ENCODE measurements around the gene CD96. TPM values are rescaled to one million over a fixed set of nuclear protein-coding genes. Genes with fewer than 3 reads are reported as not detected.
A peak's percentile ranks its signal among the peaks of the same experiment; 100 is the strongest.

The CD96 gene
- total and polyA plus RNA-seq, 2 experiments from 2014 or later, result 0.60 to 2.0 TPM

DNA sequence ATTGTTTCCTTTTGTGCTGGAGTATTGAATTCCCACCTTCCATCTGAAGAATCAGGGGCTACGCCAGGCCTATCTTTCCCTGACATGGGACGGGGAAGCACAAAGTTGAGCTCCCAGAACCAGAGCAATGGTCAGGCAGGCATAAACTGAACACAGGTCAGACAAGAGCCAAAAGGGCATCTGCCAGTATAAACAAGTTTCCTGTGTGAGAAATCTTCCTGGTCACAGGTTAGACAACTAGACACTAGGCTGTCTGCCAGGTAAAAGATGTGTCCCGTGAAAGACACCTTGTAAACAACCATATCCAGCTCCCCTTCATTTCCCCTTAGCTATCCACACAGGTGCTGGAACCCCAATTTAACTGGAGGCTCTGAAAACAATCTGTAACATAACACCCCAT, 44.0 kb upstream of the CD96 start:
- H3K79me2 ChIP-seq, result no peaks in the 10 kb centered on the region

GRCh38 chr3:111506435-111506834, 35.6 kb upstream of the CD96 start:
- Histone ChIP-seq H3K9me2 (replicated peaks; ENCODE audit: insufficient read depth) (no peaks in the 10 kb centered on the region), H3K27me3 (no peaks in the 10 kb centered on the region), H3K36me3 (replicated peaks; ENCODE audit: insufficient read depth, low read depth) (no peaks in the 10 kb centered on the region), H4K20me1 (ENCODE audit: insufficient read depth, poor library complexity, severe bottlenecking) (no peaks in the 10 kb centered on the region), H3K27ac (no peak overlapping the region), H3K9me3 (ENCODE audit: low read depth) (no peaks in the 10 kb centered on the region), H3K4me1 (ENCODE audit: insufficient read depth) (no peaks in the 10 kb centered on the region), H3K4me2 (no peak overlapping the region), H3K4me3 (no peak overlapping the region), H2AFZ (no peak overlapping the region), H3K79me2 (no peaks in the 10 kb centered on the region)
- WGBS (ENCODE audit: low lambda C conversion rate, missing lambda C conversion rate), result 94% methylated on average over 1 of the region's 1 CpG
- TF ChIP-seq EZH2 (IDR thresholded peaks at IDR 0.05; ENCODE audit: borderline replicate concordance) (no peak), EZH2phosphoT487 (IDR thresholded peaks at IDR 0.05; ENCODE audit: low read depth, severe bottlenecking, unreplicated experiment) (no peak)
- TF ChIP-seq, protein P1, sequence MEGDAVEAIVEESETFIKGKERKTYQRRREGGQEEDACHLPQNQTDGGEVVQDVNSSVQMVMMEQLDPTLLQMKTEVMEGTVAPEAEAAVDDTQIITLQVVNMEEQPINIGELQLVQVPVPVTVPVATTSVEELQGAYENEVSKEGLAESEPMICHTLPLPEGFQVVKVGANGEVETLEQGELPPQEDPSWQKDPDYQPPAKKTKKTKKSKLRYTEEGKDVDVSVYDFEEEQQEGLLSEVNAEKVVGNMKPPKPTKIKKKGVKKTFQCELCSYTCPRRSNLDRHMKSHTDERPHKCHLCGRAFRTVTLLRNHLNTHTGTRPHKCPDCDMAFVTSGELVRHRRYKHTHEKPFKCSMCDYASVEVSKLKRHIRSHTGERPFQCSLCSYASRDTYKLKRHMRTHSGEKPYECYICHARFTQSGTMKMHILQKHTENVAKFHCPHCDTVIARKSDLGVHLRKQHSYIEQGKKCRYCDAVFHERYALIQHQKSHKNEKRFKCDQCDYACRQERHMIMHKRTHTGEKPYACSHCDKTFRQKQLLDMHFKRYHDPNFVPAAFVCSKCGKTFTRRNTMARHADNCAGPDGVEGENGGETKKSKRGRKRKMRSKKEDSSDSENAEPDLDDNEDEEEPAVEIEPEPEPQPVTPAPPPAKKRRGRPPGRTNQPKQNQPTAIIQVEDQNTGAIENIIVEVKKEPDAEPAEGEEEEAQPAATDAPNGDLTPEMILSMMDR (IDR thresholded peaks at IDR 0.05; ENCODE audit: poor library complexity), result no peak
- DNase-seq (ENCODE audit: low spot score), result no peak

More for the DNA sequence above, 44.0 kb upstream of the CD96 start:
- no peaks in the 10 kb centered on the region for H3K27me3 ChIP-seq
- no peak overlapping the region for H3K4me3 ChIP-seq
- H3K4me2 ChIP-seq, result no peak overlapping the region
- TF ChIP-seq, protein P1 (IDR thresholded peaks at IDR 0.05; ENCODE audit: poor library complexity), result no peak
- TF ChIP-seq EZH2 (IDR thresholded peaks at IDR 0.05; ENCODE audit: borderline replicate concordance) (no peak), EZH2phosphoT487 (IDR thresholded peaks at IDR 0.05; ENCODE audit: low read depth, severe bottlenecking, unreplicated experiment) (no peak)
- H3K36me3 ChIP-seq (replicated peaks; ENCODE audit: insufficient read depth, low read depth), result no peaks in the 10 kb centered on the region
- no peak for DNase-seq (ENCODE audit: low spot score)
- WGBS (ENCODE audit: low lambda C conversion rate, missing lambda C conversion rate), result 84% methylated on average over 3 of the region's 3 CpGs
- no peaks in the 10 kb centered on the region for H4K20me1 ChIP-seq (ENCODE audit: insufficient read depth, poor library complexity, severe bottlenecking)
- no peaks in the 10 kb centered on the region for H3K9me2 ChIP-seq (replicated peaks; ENCODE audit: insufficient read depth)
- H3K4me1 ChIP-seq (ENCODE audit: insufficient read depth), result no peaks in the 10 kb centered on the region
- H3K9me3 ChIP-seq (ENCODE audit: low read depth), result no peaks in the 10 kb centered on the region
- no peak overlapping the region for H3K27ac ChIP-seq
- no peak overlapping the region for H2AFZ ChIP-seq

DNA sequence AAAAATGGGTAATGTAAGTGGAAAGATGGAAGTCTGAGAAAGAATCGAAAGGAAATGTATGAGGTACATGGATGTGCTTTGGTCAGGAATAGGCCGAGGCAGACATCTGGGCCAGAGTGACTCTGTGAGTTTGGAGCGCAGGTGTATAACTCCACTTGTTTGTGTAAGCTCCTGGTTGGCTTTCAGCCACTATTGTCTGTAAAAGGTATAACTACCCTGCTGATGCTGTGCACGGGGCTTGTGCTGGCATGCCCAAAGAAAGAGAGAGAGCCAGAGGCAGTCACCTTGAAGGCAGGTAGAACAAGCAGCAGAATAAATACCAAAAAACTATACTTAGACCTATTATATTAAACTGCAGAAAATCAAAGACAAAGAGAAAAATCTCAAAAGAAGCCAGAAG, 32.7 kb upstream of the CD96 start:
- Histone ChIP-seq H3K4me3 (no peak overlapping the region), H3K9me3 (ENCODE audit: low read depth) (no peaks in the 10 kb centered on the region), H3K27ac (no peak overlapping the region), H3K79me2 (no peaks in the 10 kb centered on the region), H2AFZ (no peak overlapping the region), H3K4me2 (no peak overlapping the region), H3K9me2 (replicated peaks; ENCODE audit: insufficient read depth) (no peaks in the 10 kb centered on the region), H4K20me1 (ENCODE audit: insufficient read depth, poor library complexity, severe bottlenecking) (no peaks in the 10 kb centered on the region), H3K4me1 (ENCODE audit: insufficient read depth) (no peaks in the 10 kb centered on the region), H3K27me3 (no peaks in the 10 kb centered on the region), H3K36me3 (replicated peaks; ENCODE audit: insufficient read depth, low read depth) (no peaks in the 10 kb centered on the region)
- TF ChIP-seq EZH2phosphoT487 (IDR thresholded peaks at IDR 0.05; ENCODE audit: low read depth, severe bottlenecking, unreplicated experiment) (no peak), EZH2 (IDR thresholded peaks at IDR 0.05; ENCODE audit: borderline replicate concordance) (no peak)
- TF ChIP-seq, protein P1 (IDR thresholded peaks at IDR 0.05; ENCODE audit: poor library complexity), result no peak
- DNase-seq (ENCODE audit: low spot score), result no peak
- WGBS (ENCODE audit: low lambda C conversion rate, missing lambda C conversion rate), result 91% methylated on average over 4 of the region's 4 CpGs

DNA sequence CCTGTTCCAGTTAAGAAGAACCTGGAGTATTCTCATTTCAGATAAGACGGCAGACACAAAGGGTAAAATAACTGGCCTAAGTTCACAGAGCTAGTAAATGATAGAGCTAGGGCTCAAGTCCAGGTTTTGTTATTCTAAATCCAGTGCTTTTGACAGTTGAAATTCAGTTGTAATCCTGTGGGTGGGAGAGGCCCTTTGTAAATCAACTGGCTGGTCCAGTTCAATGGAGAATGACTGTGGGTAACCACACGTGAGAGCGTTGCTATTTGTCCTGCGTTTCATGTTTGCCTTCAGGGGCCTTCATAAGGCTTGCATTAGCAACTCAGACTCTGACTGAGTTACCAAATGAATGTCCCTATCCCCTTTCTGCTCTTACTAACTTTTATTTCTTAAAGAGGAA, 24.2 kb upstream of the CD96 start:
- no peak overlapping the region for H2AFZ ChIP-seq
- H4K20me1 ChIP-seq (ENCODE audit: insufficient read depth, poor library complexity, severe bottlenecking), result no peaks in the 10 kb centered on the region
- no peaks in the 10 kb centered on the region for H3K36me3 ChIP-seq (replicated peaks; ENCODE audit: insufficient read depth, low read depth)
- peak overlapping the region; percentile 44 for H3K4me2 ChIP-seq
- DNase-seq (ENCODE audit: low spot score), result peak; percentile 59
- 20% methylated on average over 4 of the region's 4 CpGs for WGBS (ENCODE audit: low lambda C conversion rate, missing lambda C conversion rate)
- H3K27me3 ChIP-seq, result no peaks in the 10 kb centered on the region
- TF ChIP-seq EZH2 (IDR thresholded peaks at IDR 0.05; ENCODE audit: borderline replicate concordance) (no peak), EZH2phosphoT487 (IDR thresholded peaks at IDR 0.05; ENCODE audit: low read depth, severe bottlenecking, unreplicated experiment) (no peak)
- TF ChIP-seq, protein P1 (IDR thresholded peaks at IDR 0.05; ENCODE audit: poor library complexity), result no peak
- H3K79me2 ChIP-seq, result no peaks in the 10 kb centered on the region
- H3K4me3 ChIP-seq, result no peak overlapping the region
- H3K9me2 ChIP-seq (replicated peaks; ENCODE audit: insufficient read depth), result no peaks in the 10 kb centered on the region
- no peaks in the 10 kb centered on the region for H3K9me3 ChIP-seq (ENCODE audit: low read depth)
- H3K27ac ChIP-seq, result peak overlapping the region; percentile 56
- peaks cover 11% of the 10 kb centered on the region for H3K4me1 ChIP-seq (ENCODE audit: insufficient read depth)

All from hepatocyte (in vitro differentiated cells).